GM12874 (cell line): ENCODE data around the gene RXFP3.

Experiments used
- CTCF ChIP-seq: IDR thresholded peaks from 2 replicates; pipeline ENCODE4 v1.5.1; 2011; ENCODE audit warnings: low read depth, mild to moderate bottlenecking, control low read depth, low read length, moderate library complexity; ENCODE audit not compliant: insufficient read depth

The RXFP3 gene

GRCh38 chr5:33936381-33937016, at the start of gene RXFP3:
TSS of gene RXFP3 (plus strand) at chr5:33936386. CDS start at chr5:33936741, 355 bp downstream.
- no peak for TF ChIP-seq CTCF

- no peak for TF ChIP-seq CTCF
Observed at GRCh38 chr5:33887268-33887667, 48.9 kb upstream of the RXFP3 start.

- no peak for TF ChIP-seq CTCF
Observed at GRCh38 chr5:33888587-33888986, 47.6 kb upstream of the RXFP3 start.

- TF ChIP-seq CTCF: peak; percentile 49; the same call in 1 of the 2 replicates
Observed at GRCh38 chr5:33890131-33891032, 45.8 kb upstream of the RXFP3 start.

GRCh38 chr5:33891446-33891787, 44.8 kb upstream of the RXFP3 start:
- no peak for TF ChIP-seq CTCF

GRCh38 chr5:33891788-33892619, 44.2 kb upstream of the RXFP3 start, which contains the start of gene ADAMTS12:
TSS of gene ADAMTS12 (minus strand) at chr5:33891990. CDS start at chr5:33891856, 134 bp downstream.
- TF ChIP-seq CTCF: no peak
